Measurements from ENCODE around the gene ZNF785.
"Not testable (repeated sequence)": the region's sequence is repeated elsewhere in the genome, so short reads cannot be mapped to it uniquely, and the experiment has no call there.

Gene ZNF785

GRCh38 chr16:30565984-30566383 is 19.5 kb downstream of the ZNF785 start:
- DNase-seq (ENCODE audit: low spot score) = no peak

- DNase-seq (ENCODE audit: low spot score) = no peak
Measured at GRCh38 chr16:30565526-30565925, 20.0 kb downstream of the ZNF785 start.

GRCh38 chr16:30562021-30562420 is 23.5 kb downstream of the ZNF785 start:
- DNase-seq (ENCODE audit: low spot score) = no peak

- no peak for DNase-seq (ENCODE audit: low spot score)
Measured at GRCh38 chr16:30561089-30561816, 24.2 kb downstream of the ZNF785 start.

GRCh38 chr16:30559690-30560089 is 25.8 kb downstream of the ZNF785 start:
- DNase-seq (ENCODE audit: low spot score) = no peak

- DNase-seq (ENCODE audit: low spot score) = no peak
Measured at GRCh38 chr16:30558789-30559377, 26.6 kb downstream of the ZNF785 start.

GRCh38 chr16:30557957-30558788 is 27.3 kb downstream of the ZNF785 start, which contains the start of gene ZNF764:
ZNF764 (minus strand) TSS chr16:30558374; CDS start chr16:30558182, 192 bp downstream.
- peak; percentile 94 for DNase-seq (ENCODE audit: low spot score)

- DNase-seq (ENCODE audit: low spot score) = no peak
Measured at GRCh38 chr16:30557707-30557956, 27.9 kb downstream of the ZNF785 start.

- no peak for DNase-seq (ENCODE audit: low spot score)
Measured at GRCh38 chr16:30556125-30556473, 29.4 kb downstream of the ZNF785 start.

GRCh38 chr16:30555315-30556124 is 30.0 kb downstream of the ZNF785 start:
- DNase-seq (ENCODE audit: low spot score) = no peak

- DNase-seq (ENCODE audit: low spot score) = no peak
Measured at GRCh38 chr16:30554557-30555314, 30.8 kb downstream of the ZNF785 start.

- no peak for DNase-seq (ENCODE audit: low spot score)
Measured at GRCh38 chr16:30553393-30553899, 32.1 kb downstream of the ZNF785 start.

- no peak for DNase-seq (ENCODE audit: low spot score)
Measured at GRCh38 chr16:30552956-30553355, 32.5 kb downstream of the ZNF785 start.

GRCh38 chr16:30551781-30552180 is 33.7 kb downstream of the ZNF785 start:
- DNase-seq (ENCODE audit: low spot score) = no peak

GRCh38 chr16:30548416-30549253 is 36.9 kb downstream of the ZNF785 start:
- DNase-seq (ENCODE audit: low spot score) = no peak

GRCh38 chr16:30546115-30546514 is 39.4 kb downstream of the ZNF785 start:
- no peak for DNase-seq (ENCODE audit: low spot score)

GRCh38 chr16:30543067-30543466 is 42.4 kb downstream of the ZNF785 start:
- no peak for DNase-seq (ENCODE audit: low spot score)

GRCh38 chr16:30541502-30542329 is 43.8 kb downstream of the ZNF785 start:
- DNase-seq (ENCODE audit: low spot score) = no peak

- DNase-seq (ENCODE audit: low spot score) = not testable (repeated sequence)
Measured at GRCh38 chr16:30540916-30541464, 44.5 kb downstream of the ZNF785 start.

Measured in HuH-7 (cell line).